OCI-M2 (cell line): Measurements from ENCODE around the gene ATP10A.

ENCODE experiments used
- DNase-seq: peaks from one replicate; lab custom pipeline; 2025; ENCODE audit not compliant: unreplicated experiment; lab: John Stamatoyannopoulos, UW

The ATP10A gene

DNA sequence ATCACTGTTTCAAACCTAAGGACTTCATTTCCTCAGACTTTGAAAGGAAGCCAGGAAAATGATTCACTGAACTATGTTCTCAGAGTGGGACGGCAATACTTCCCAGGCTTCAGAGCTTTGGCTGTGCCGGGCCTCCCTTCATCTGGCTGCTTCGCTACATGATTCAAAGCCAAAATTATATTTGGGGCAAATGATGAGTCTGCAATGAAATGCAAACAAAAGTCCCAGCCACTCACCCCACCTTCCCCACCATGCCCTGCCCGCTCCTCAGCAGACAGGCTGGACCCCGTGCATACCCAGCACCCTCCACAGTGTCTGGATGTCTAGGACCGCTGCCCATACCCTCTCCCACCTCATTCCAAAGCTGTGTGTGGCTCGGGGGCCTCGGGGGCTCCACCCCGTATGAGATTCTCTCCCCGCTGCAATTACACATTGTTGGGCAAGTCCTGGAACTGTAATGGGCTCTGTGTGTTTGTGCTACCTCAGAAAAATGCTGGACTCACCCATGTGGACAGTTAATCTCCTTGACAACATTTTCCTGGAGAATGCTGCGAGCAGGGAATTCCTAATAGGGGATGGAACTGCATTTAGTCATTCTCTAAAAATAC is 32.2 kb downstream of the ATP10A start:
- DNase-seq = no peak

GRCh38 chr15:25829073-25829472 is 34.1 kb downstream of the ATP10A start:
- DNase-seq = no peak

DNA sequence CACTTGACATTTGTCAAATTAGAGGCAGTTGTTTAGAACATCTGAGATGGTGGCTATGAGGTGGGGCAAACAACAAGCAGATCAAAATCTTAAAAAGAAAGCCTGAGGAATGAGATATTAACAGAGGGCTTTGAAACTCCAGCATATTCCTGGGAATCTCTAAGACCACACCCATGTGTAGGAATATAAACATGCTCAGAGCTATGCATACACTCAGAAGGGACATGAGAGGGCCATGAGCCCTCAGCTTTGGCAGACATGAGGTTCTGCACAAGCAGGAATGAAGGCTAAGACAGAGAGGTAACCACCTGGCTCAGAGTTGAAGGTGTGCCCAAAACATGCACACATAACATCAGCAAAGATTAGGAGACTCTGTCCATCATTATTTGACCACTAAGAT is 37.9 kb downstream of the ATP10A start:
- DNase-seq = no peak

GRCh38 chr15:25824618-25825017 is 38.5 kb downstream of the ATP10A start:
- DNase-seq = no peak

- no peak for DNase-seq
Observed at GRCh38 chr15:25812845-25813244, 50.3 kb downstream of the ATP10A start.

- DNase-seq = no peak
Observed at GRCh38 chr15:25812073-25812472, 51.1 kb downstream of the ATP10A start.

GRCh38 chr15:25811481-25811906 is 51.6 kb downstream of the ATP10A start:
- no peak for DNase-seq

DNA sequence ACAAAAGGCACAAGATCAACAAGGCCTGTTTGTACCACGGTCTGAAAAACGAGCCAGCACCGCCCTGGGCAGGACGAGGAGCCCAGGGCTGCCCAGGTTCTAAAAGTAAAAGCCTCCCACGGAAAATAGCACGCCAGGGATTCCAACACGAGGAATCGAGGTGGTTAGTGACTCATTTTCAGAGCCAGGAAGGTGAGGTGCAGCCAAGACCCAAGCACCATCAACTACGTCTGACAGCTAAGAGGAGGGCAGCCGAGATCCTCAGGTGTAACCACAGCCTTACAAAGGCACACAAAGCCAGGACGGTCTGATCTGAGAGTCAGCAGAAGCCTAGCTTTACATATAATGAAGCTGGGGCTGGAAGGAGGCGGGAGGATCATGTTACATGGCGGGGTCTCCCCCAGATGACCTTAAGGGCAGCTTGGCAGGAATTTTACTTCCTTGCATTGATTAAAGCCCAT is 52.5 kb downstream of the ATP10A start:
- DNase-seq = no peak

DNA sequence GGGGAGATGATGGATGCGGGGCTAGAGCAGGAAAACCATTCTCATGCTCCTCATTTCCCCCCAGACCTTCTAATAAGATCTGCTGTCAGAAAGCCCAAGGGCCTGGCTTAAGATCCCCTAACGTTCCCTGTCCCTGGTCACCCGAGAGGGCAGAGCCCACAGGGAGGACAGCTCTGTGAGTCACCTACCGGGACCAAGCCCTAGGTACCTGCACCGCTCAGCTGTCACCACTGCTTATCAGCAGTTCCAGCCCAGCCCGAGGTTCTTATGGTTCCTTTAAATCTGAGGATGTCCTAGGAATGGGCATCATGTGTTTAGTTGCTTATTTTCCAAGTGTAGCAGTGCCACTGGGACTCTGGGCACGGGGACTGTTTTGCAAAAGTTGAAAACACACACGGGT is 53.0 kb downstream of the ATP10A start:
- DNase-seq = no peak

DNA sequence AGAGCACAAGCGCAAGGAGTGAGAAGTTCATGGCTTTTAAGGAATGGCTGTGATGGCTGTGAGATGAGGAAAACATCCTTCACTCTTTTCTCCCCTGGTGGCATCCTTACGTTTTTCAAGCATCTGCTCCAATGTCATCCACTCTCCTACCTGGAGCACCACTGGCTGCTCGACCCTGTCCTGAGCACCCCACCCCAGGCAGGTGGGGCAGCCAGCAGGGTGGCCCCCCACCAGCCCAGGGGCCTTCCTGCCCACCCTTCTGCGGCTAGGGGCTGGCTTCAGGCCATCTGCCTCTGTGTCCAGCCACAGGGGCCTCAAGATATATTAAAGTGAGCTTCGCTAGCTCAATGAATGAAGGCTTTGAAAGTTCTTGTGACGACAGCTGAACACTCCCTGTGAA is 56.1 kb downstream of the ATP10A start:
- DNase-seq = no peak

GRCh38 chr15:25805031-25805430 is 58.1 kb downstream of the ATP10A start:
- DNase-seq = no peak

GRCh38 chr15:25804451-25804850 is 58.7 kb downstream of the ATP10A start:
- DNase-seq = no peak

DNA sequence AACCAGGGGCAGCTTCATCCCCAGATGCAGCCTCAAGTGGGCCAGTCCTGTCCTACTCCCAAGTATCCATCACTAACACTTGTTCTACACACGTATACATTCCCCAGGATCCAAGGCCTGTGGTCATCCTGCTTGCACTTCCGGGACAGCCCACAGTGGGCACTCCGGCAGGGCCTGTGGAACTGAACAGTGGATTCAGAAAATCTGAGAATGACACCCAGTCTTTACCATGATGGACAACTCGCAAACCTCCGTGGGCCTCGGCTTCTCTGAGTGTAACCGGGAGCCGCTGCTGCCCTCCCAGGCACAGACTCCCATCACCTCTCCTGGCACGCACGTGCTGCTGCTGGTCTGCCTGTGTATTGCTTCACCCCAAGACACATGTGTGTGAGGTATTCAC is 59.6 kb downstream of the ATP10A start:
- DNase-seq = no peak

GRCh38 chr15:25803036-25803435 is 60.1 kb downstream of the ATP10A start:
- DNase-seq = no peak

GRCh38 chr15:25802285-25802830 is 60.8 kb downstream of the ATP10A start:
- no peak for DNase-seq

DNA sequence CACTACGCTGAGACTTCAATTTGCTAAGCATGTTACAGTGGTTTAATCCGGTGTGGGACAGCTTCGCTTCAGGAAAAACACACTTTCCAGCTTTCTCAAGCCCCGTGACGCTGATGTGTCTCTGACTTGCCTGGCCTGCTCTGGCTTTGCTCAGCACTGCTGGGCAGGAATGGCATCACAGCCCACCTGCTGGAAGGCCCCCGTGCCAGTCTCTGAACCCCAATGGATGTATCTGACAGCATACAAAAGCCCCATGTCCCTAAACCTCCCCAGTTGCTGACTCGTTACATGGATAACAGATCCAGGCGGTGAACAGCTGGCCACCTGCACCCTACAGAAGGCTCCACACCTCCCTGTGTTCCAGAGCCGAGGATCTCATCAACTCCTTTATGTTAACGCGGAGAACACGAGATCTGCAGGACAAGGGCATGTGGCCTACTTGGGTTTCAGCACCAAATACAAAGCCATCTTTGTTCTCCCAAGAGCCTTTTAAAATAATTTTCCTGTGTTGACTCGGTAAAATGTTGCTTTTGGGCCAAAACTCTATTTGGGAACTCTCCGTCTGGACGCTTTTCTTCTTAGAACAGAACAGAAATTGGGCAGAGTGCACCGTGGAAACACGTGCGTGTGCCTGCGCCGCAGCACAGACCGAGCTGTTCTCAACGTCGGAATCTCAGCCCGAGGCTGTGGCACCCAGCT is 61.4 kb downstream of the ATP10A start:
- DNase-seq = no peak

DNA sequence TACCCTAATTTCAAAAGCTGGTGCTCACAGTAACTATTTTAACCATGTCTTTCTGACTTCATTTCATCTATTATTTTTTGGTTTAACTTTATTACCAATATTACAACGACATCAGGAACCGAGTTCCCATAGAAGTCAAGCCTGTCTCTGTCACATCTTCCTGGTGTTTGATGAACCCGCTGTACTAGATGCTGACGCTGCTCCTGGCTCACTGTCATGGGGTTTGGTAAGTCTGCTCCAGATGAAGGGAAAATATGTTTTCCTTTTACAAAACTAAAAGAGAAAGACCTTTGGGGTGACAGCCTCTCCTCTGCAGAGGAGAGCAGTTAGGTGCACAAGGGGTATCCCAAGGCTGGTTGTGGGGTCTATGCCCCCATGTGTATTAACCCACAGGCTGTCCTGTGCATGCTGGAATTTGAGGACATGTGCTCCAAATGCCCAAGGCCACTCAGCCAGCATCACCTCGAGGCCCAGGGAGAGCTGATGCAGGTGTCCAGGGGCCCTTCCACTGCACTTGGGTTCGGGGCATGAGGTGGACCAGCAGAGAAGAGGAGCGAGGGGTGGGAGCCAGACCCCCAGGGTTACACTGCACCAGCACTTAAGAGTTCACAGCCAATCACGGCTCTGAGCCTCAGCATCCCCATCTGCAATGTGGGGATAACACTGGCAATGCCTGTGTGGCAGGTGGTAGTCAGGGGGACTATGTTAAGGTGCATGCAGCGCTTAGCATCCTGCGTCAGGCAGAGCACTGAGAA is 62.2 kb downstream of the ATP10A start:
- no peak for DNase-seq

GRCh38 chr15:25799906-25800700 is 63.0 kb downstream of the ATP10A start:
- no peak for DNase-seq

DNA sequence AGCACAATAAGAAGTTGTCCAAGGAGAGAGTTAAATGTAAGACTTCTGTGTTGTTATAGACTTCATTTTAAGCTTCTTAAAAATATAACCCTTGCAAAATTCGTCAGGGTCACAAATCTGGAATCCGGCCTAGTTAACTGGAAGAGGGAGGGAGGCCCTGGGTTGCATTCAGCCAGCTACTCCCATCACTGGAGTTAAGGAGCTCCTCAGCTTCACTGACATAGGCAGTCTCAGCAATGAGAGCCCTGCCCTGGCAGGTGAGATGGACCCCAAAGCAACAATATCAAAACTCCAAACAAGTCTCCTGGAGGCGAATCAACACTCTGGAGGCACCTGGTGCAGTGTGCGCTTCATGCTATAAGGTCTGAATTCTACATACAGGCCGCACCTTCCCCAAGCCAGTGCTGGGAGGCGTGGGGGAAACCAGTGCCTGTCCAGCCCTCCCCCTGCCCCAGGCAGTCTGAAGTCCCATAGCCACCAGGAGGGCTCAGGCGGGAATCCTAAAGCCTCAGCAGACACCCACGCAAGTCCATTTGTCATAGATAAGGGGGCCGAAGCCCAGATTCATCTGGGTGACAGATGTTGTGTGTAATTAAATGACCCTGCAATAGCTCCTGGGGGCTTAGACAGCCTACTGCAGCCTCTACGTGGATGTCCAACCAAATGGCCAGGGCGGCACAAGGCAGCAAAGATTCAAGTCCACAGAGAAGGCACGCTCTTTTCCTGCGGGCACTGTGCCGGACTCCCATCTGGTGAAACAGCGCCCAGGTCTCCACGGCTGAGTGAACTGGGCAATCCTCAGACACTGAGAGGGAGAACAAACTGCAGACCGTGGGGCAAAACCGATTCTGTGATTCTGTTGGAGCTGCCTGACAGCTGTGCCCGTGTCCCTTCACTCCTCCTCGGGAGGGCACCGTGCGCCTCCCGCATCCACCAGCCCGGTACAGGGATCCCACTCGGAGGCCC is 64.9 kb downstream of the ATP10A start:
- no peak for DNase-seq

- no peak for DNase-seq
Observed at GRCh38 chr15:25797511-25797935, 65.6 kb downstream of the ATP10A start.
